Neuronal stem cell (in vitro differentiated cells): ENCODE results near the gene IFI27L2.
A peak's percentile ranks its signal among the peaks of the same experiment; 100 is the strongest.

Experiments
- DNase-seq: peaks from one replicate; pipeline ENCODE4 v3.0.0-alpha.2; 2013; ENCODE audit warnings: low spot score
- H2AFZ ChIP-seq: one replicate; pipeline ENCODE4 v1.6.1; 2013; ENCODE audit warnings: mild to moderate bottlenecking, low read length, inconsistent platforms
- H2AK5ac ChIP-seq: 2 replicates; pipeline ENCODE4 v1.6.1; 2013; ENCODE audit warnings: low read depth, mild to moderate bottlenecking, inconsistent platforms, low read length, moderate library complexity, mixed read lengths
- H2BK120ac ChIP-seq: 2 replicates; pipeline ENCODE4 v1.6.1; 2013; ENCODE audit warnings: low read depth, mild to moderate bottlenecking, inconsistent platforms, low read length, moderate library complexity, mixed read lengths
- H2BK12ac ChIP-seq: one replicate; pipeline ENCODE4 v1.6.1; 2013; ENCODE audit warnings: low read length, inconsistent platforms
- H2BK15ac ChIP-seq: 2 replicates; pipeline ENCODE4 v1.6.1; 2013; ENCODE audit warnings: mild to moderate bottlenecking, low read length, inconsistent platforms, mixed read lengths
- H2BK5ac ChIP-seq: one replicate; pipeline ENCODE4 v1.6.1; 2013; ENCODE audit warnings: inconsistent platforms, mild to moderate bottlenecking, low read length, moderate library complexity
- H3K14ac ChIP-seq: one replicate; pipeline ENCODE4 v1.6.1; 2013; ENCODE audit warnings: low read length, inconsistent platforms
- H3K18ac ChIP-seq: 2 replicates; pipeline ENCODE4 v1.6.1; 2013; ENCODE audit warnings: low read length, inconsistent platforms
- H3K23ac ChIP-seq: 2 replicates; pipeline ENCODE4 v1.6.1; 2013; ENCODE audit warnings: low read depth, mild to moderate bottlenecking, mixed read lengths, low read length, inconsistent platforms; ENCODE audit not compliant: poor library complexity
- H3K27ac ChIP-seq: replicated peaks from 3 replicates; pipeline ENCODE4 v1.5.1; 2013; ENCODE audit warnings: low read length, inconsistent platforms
- H3K27me3 ChIP-seq, 3 experiments: 2 replicates each; pipeline ENCODE4 v1.6.1; 2013; ENCODE audit warnings: low read length in 3 of 3, mild to moderate bottlenecking in 2 of 3, inconsistent platforms in 1 of 3, low read depth in 1 of 3, mixed read lengths in 1 of 3, moderate library complexity in 1 of 3; ENCODE audit not compliant: control insufficient read depth in 3 of 3, insufficient read depth in 3 of 3
- H3K36me3 ChIP-seq, 2 donors: replicated peaks in 1 of 2; 2 replicates each; pipeline ENCODE4 v1.6.1; 2013; ENCODE audit warnings: low read length in 2 of 2; ENCODE audit not compliant: control insufficient read depth in 2 of 2, insufficient read depth in 2 of 2
- H3K4ac ChIP-seq: 2 replicates; pipeline ENCODE4 v1.6.1; 2013; ENCODE audit warnings: inconsistent platforms, mild to moderate bottlenecking, low read length, moderate library complexity
- H3K4me1 ChIP-seq, 2 donors: 1 replicate in 1 of 2; 2 replicates in 1 of 2; pipeline ENCODE4 v1.6.1; 2013; ENCODE audit warnings: low read length in 2 of 2, low read depth in 1 of 2; ENCODE audit not compliant: control insufficient read depth in 2 of 2, insufficient read depth in 1 of 2
- H3K4me2 ChIP-seq: one replicate; pipeline ENCODE4 v1.6.1; 2013; ENCODE audit warnings: mild to moderate bottlenecking, low read length, inconsistent platforms; ENCODE audit not compliant: insufficient read depth, poor library complexity, severe bottlenecking
- H3K4me3 ChIP-seq, 2 donors: 2 replicates each; pipeline ENCODE4 v1.5.1; 2013; ENCODE audit warnings: low read length in 2 of 2, mild to moderate bottlenecking in 2 of 2, inconsistent platforms in 1 of 2, moderate library complexity in 1 of 2
- H3K79me1 ChIP-seq: one replicate; pipeline ENCODE4 v1.6.1; 2013; ENCODE audit warnings: low read depth, mild to moderate bottlenecking, inconsistent platforms, low read length, moderate library complexity
- H3K9ac ChIP-seq: one replicate; pipeline ENCODE4 v1.6.1; 2013; ENCODE audit warnings: mild to moderate bottlenecking, low read depth, low read length, inconsistent platforms; ENCODE audit not compliant: poor library complexity
- H3K9me3 ChIP-seq, 2 donors: replicated peaks in 1 of 2; 2 replicates each; pipeline versions ENCODE3 to v1.6.1; 2013; ENCODE audit warnings: low read length in 2 of 2, mild to moderate bottlenecking in 2 of 2, inconsistent platforms in 1 of 2, low read depth in 1 of 2, mixed read lengths in 1 of 2, moderate library complexity in 1 of 2; ENCODE audit not compliant: control insufficient read depth in 2 of 2, insufficient read depth in 1 of 2
- H4K8ac ChIP-seq: one replicate; pipeline ENCODE4 v1.6.1; 2013; ENCODE audit warnings: low read depth, mild to moderate bottlenecking, inconsistent platforms, low read length, moderate library complexity
- H4K91ac ChIP-seq: one replicate; pipeline ENCODE4 v1.6.1; 2013; ENCODE audit warnings: low read length, low read depth, mild to moderate bottlenecking, inconsistent platforms; ENCODE audit not compliant: poor library complexity
- WGBS, 2 donors: extraction: QIAGEN DNeasy Blood & Tissue Kit; methylation state at CpG; one replicate each; pipeline ENCODE4 v1.1.7; 2013; ENCODE audit warnings: missing lambda C conversion rate in 2 of 2, mixed read lengths in 1 of 2; ENCODE audit not compliant: insufficient read length in 2 of 2, insufficient replicate concordance in 1 of 2; ENCODE audit errors: extremely low coverage in 2 of 2; 5-methylcytosine and 5-hydroxymethylcytosine counted together

IFI27L2 gene

DNA sequence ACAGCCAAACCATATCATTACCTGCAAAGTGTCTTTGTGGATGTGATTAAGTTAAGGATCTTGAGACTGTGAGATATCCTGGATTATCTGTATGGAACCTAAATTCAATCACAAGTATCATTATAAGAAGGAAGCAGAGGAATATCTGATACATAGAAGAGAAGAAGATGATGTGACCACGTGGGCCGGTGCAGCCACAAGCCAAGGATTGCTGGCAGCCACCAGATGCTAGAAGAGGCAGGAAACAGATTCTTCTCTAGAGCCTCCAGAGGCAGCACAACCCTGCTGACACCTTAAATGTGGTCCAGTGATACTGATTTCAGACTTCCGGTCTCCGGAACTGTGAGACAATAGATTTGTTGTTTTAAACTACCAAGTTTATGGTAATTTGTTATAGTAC, 6.1 kb upstream of the IFI27L2 start:
- H3K27ac ChIP-seq: no peak overlapping the region
- H3K4me1 ChIP-seq: peaks cover 8 to 13% of the 10 kb centered on the region in 2 donors
- no peak overlapping the region for H3K4ac ChIP-seq
- H2AK5ac ChIP-seq: no peak overlapping the region
- H3K14ac ChIP-seq: no peak overlapping the region
- no peak overlapping the region for H4K91ac ChIP-seq
- no peaks in the 10 kb centered on the region for H3K36me3 ChIP-seq
- H3K79me1 ChIP-seq: no peaks in the 10 kb centered on the region
- H3K9me3 ChIP-seq: peaks cover 0 to 10% of the 10 kb centered on the region in 2 donors
- H2AFZ ChIP-seq: no peak overlapping the region
- no peak overlapping the region for H2BK120ac ChIP-seq
- H3K27me3 ChIP-seq: no peaks in the 10 kb centered on the region
- no peak overlapping the region for H3K18ac ChIP-seq
- no peak overlapping the region for H4K8ac ChIP-seq
- no peak overlapping the region for H2BK15ac ChIP-seq
- no peak for DNase-seq
- no peak overlapping the region for H3K23ac ChIP-seq
- no peak overlapping the region for H3K9ac ChIP-seq
- H2BK12ac ChIP-seq: no peak overlapping the region
- no peak overlapping the region for H3K4me2 ChIP-seq
- no peak overlapping the region for H3K4me3 ChIP-seq
- WGBS, 2 donors: no CpG with 5 or more reads among the region's 4 CpGs
- H2BK5ac ChIP-seq: no peak overlapping the region

DNA sequence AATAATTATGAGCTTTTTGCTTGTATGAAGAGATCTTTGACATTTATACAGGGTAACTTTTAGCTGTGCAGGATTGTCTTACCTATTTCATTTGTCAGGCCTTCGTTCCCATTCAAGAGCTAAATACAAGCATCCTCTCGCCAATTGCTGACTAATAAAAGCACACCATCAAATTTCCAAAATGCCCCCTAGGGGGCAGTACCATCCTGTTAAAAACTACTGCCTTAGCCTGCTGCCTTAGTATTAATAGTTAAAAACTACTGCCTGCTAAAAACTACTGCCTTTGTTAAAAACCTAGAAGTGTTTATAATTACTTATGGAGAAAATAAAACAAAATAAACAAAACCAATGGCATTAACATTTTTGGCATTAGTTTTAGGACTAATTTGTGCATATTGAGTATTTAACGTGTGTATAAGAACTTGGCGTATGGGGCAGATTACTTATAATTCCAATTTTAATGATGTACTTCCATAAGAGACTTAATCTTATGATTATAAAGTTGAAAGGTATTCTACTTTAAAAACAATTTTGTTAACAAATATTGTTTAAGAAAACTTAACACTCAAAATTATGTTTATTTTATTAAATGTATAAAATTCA, 3.0 kb upstream of the IFI27L2 start:
- no peak overlapping the region for H3K14ac ChIP-seq
- no peak overlapping the region for H4K91ac ChIP-seq
- no peak overlapping the region for H4K8ac ChIP-seq
- H3K4me2 ChIP-seq: no peak overlapping the region
- H3K18ac ChIP-seq: no peak overlapping the region
- no peak overlapping the region for H3K27ac ChIP-seq
- peaks cover 0 to 7% of the 10 kb centered on the region in 2 donors for H3K4me1 ChIP-seq
- DNase-seq: peak; percentile 71
- no peaks in the 10 kb centered on the region for H3K27me3 ChIP-seq
- H3K9me3 ChIP-seq: peaks cover 0 to 10% of the 10 kb centered on the region in 2 donors
- H2AK5ac ChIP-seq: no peak overlapping the region
- H2AFZ ChIP-seq: no peak overlapping the region
- H2BK15ac ChIP-seq: no peak overlapping the region
- WGBS, 2 donors: no CpG with 5 or more reads among the region's 4 CpGs
- no peak overlapping the region for H3K23ac ChIP-seq
- H2BK5ac ChIP-seq: no peak overlapping the region
- H3K79me1 ChIP-seq: no peaks in the 10 kb centered on the region
- no peaks in the 10 kb centered on the region for H3K36me3 ChIP-seq
- H2BK120ac ChIP-seq: no peak overlapping the region
- no peak overlapping the region for H3K4ac ChIP-seq
- no peak overlapping the region for H2BK12ac ChIP-seq
- H3K4me3 ChIP-seq: no peak overlapping the region
- no peak overlapping the region for H3K9ac ChIP-seq

DNA sequence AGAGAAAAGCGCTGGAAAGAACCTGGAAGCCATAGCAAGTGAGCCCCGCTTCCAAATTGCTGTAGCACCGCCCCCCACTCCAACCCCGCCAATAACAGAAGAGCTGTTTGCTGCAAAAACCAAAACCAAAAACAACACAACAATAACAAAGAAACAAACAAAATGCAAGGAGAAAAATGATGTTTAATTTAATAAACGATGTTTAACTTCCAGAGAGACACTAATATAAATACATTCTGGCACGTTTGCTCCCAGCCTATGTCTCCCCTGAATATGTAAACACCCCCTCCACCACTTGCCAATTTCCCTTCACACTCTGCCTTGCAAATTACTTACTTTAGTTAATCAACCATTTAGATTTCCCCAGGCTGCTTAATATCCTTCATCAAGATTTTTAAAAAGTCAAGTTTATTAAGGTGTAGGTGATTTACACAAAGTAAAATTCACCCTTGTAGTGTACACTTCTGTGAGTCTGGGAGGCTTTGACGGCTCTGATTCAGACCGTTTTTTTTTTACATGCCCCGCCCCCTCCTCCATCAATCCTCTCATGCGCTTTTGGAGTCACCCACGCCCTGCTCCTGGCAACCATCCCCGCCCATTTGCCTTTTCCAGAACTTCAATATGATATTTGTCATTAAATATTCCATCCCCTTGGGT, 482 bp upstream of the IFI27L2 start:
- no peak overlapping the region for H2BK120ac ChIP-seq
- H3K23ac ChIP-seq: no peak overlapping the region
- peak overlapping the region; percentile 49 for H3K27ac ChIP-seq
- H3K27me3 ChIP-seq: no peaks in the 10 kb centered on the region
- H3K4me1 ChIP-seq: peaks cover 0 to 7% of the 10 kb centered on the region in 2 donors
- H3K4me3 ChIP-seq: peak overlapping the region; percentile 47 to 69
- no peak overlapping the region for H3K4ac ChIP-seq
- peak overlapping the region; percentile 95 for H2AFZ ChIP-seq
- H2BK5ac ChIP-seq: no peak overlapping the region
- DNase-seq: peak; percentile 42
- H3K18ac ChIP-seq: no peak overlapping the region
- no peaks in the 10 kb centered on the region for H3K9me3 ChIP-seq
- H2BK12ac ChIP-seq: no peak overlapping the region
- H3K36me3 ChIP-seq: peaks cover 0 to 1% of the 10 kb centered on the region in 2 donors
- H4K8ac ChIP-seq: no peak overlapping the region
- H2BK15ac ChIP-seq: no peak overlapping the region
- WGBS, 2 donors: no CpG with 5 or more reads among the region's 12 CpGs
- H2AK5ac ChIP-seq: no peak overlapping the region
- no peak overlapping the region for H4K91ac ChIP-seq
- H3K79me1 ChIP-seq: no peaks in the 10 kb centered on the region
- peak overlapping the region; percentile 68 for H3K4me2 ChIP-seq
- H3K9ac ChIP-seq: no peak overlapping the region
- no peak overlapping the region for H3K14ac ChIP-seq

DNA sequence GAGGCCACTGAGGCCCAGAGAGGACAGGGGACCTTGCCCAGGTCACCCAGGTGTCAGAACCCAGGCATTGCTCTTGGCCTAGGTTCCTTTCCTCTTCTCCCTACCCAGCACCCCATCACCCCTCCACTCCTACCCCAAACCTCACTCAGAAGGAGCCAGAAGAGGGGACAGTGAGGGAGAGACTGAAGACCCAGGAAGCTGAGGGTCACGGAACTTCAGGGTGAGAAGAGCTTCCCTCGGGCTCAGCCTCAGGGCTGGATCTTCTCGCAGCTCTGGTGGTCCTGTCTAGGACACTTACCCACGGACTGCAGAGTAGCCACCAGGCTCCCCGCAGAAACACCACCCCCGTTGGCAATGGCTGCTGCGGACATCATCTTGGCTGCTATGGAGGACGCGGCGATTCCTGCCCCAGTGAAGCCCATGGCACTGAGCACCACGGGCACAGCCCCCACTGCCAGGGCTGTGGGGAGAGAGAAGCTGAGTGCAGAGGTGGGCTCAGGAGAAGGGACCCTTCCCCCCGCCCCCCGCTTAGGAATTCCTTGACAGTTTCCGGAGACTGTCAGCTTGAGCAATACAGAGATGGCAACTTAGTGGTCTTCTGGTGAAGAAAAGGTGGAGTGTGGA, 1.1 kb downstream of the IFI27L2 start:
- Histone ChIP-seq H3K27ac (no peak overlapping the region), H3K18ac (peak overlapping the region; percentile 7), H3K4ac (no peak overlapping the region), H2BK5ac (peak overlapping the region; percentile 54), H3K79me1 (no peaks in the 10 kb centered on the region), H2AK5ac (peak overlapping the region; percentile 82), H2BK120ac (no peak overlapping the region), H3K14ac (no peak overlapping the region), H3K4me1 (peaks cover 0 to 7% of the 10 kb centered on the region in 2 donors), H2BK12ac (no peak overlapping the region), H3K9ac (no peak overlapping the region), H4K8ac (no peak overlapping the region), H3K36me3 (peaks cover 0 to 1% of the 10 kb centered on the region in 2 donors), H3K4me2 (no peak overlapping the region), H3K27me3 (peaks cover 0 to 5% (median 0%) of the 10 kb centered on the region in 3 experiments), H3K9me3 (no peaks in the 10 kb centered on the region), H3K23ac (no peak overlapping the region), H3K4me3 (no peak overlapping the region), H2BK15ac (peak overlapping the region; percentile 19), H4K91ac (no peak overlapping the region), H2AFZ (peak overlapping the region; percentile 95)
- no peak for DNase-seq
- no CpG with 5 or more reads among the region's 14 CpGs for WGBS, 2 donors
